IMR-90 (cell line): Measurements from ENCODE around the gene ZNF264. TPM values are rescaled to one million over a fixed set of nuclear protein-coding genes. Genes with fewer than 3 reads are reported as not detected.
A peak's percentile ranks its signal among the peaks of the same experiment; 100 is the strongest.

Experiments used
- ATAC-seq: fragments of 200-7000 bp; cut with Tn5 transposase; 2 replicates; pipeline ENCODE4 v1.9.1; 2020; ENCODE audit warnings: low read depth, mild to moderate bottlenecking, moderate library complexity
- BruUV-seq: library from RNA; stranded (reverse); fragments of 400-500 nt; replicated peaks from 2 replicates; lab custom pipeline; 2021; lab: Mats Ljungman, UMichigan
- CTCF ChIA-PET: fragments of 300-600 bp; formaldehyde crosslinking; extraction: SDS; loops from one replicate; lab custom pipeline; 2021; ENCODE audit warnings: antibody characterized with exemption; lab: Yijun Ruan, JAX
- POLR2A ChIA-PET: fragments of 300-600 bp; sonication (Branson Sonifier 250); formaldehyde crosslinking; loops from one replicate; lab custom pipeline; 2022; ENCODE audit warnings: antibody characterized with exemption; ENCODE audit not compliant: unreplicated experiment; lab: Charles Lee
- DNase-seq: peaks from one replicate; pipeline ENCODE4 v3.0.0; 2013
- H2AFZ ChIP-seq: replicated peaks from 2 replicates; pipeline ENCODE3; 2013; ENCODE audit warnings: low read length, mild to moderate bottlenecking; ENCODE audit not compliant: poor library complexity
- H2AK5ac ChIP-seq: 2 replicates; pipeline ENCODE4 v1.6.1; 2013; ENCODE audit warnings: low read depth, low read length, inconsistent platforms
- H2AK9ac ChIP-seq: replicated peaks from 2 replicates; pipeline ENCODE3; 2013; ENCODE audit warnings: mild to moderate bottlenecking, low read depth, low read length, moderate library complexity; ENCODE audit not compliant: poor library complexity
- H2BK120ac ChIP-seq: 2 replicates; pipeline ENCODE4 v1.6.1; 2013; ENCODE audit warnings: low read depth, low read length, inconsistent platforms
- H2BK15ac ChIP-seq: 3 replicates; pipeline ENCODE4 v1.6.1; 2013; ENCODE audit warnings: low read depth, low read length, inconsistent platforms
- H2BK20ac ChIP-seq: 2 replicates; pipeline ENCODE4 v1.6.1; 2013; ENCODE audit warnings: low read depth, mild to moderate bottlenecking, inconsistent platforms, low read length, moderate library complexity
- H2BK5ac ChIP-seq: 2 replicates; pipeline ENCODE4 v1.6.1; 2013; ENCODE audit warnings: mild to moderate bottlenecking, low read depth, low read length, inconsistent platforms; ENCODE audit not compliant: poor library complexity, severe bottlenecking
- H3K14ac ChIP-seq: replicated peaks from 2 replicates; pipeline ENCODE4 v1.6.1; 2013; ENCODE audit warnings: low read depth, low read length, inconsistent platforms
- H3K18ac ChIP-seq: 2 replicates; pipeline ENCODE4 v1.6.1; 2013; ENCODE audit warnings: low read depth, low read length, control low read depth
- H3K23ac ChIP-seq: 2 replicates; pipeline ENCODE4 v1.6.1; 2013; ENCODE audit warnings: low read depth, low read length, inconsistent platforms
- H3K27ac ChIP-seq: 2 replicates; pipeline ENCODE4 v1.5.1; 2013; ENCODE audit warnings: mild to moderate bottlenecking, control low read depth, low read length; ENCODE audit not compliant: insufficient read depth
- H3K27me3 ChIP-seq: 2 replicates; pipeline ENCODE4 v1.6.1; 2013; ENCODE audit warnings: low read length; ENCODE audit not compliant: control insufficient read depth, insufficient read depth
- H3K36me3 ChIP-seq: 2 replicates; pipeline ENCODE4 v1.6.1; 2013; ENCODE audit warnings: low read length, mixed read lengths; ENCODE audit not compliant: control insufficient read depth, insufficient read depth
- H3K4ac ChIP-seq: 2 replicates; pipeline ENCODE4 v1.6.1; 2013; ENCODE audit warnings: low read depth, low read length, inconsistent platforms
- H3K4me1 ChIP-seq: 2 replicates; pipeline ENCODE4 v1.6.1; 2013; ENCODE audit warnings: low read length, mixed read lengths; ENCODE audit not compliant: control insufficient read depth, insufficient read depth
- H3K4me2 ChIP-seq: 2 replicates; pipeline ENCODE4 v1.6.1; 2013; ENCODE audit warnings: low read depth, mild to moderate bottlenecking, control low read depth, low read length, moderate library complexity
- H3K4me3 ChIP-seq: 2 replicates; pipeline ENCODE4 v1.5.1; 2013; ENCODE audit warnings: low read depth, mild to moderate bottlenecking, control low read depth, low read length, moderate library complexity; ENCODE audit not compliant: insufficient read depth
- H3K56ac ChIP-seq: 2 replicates; pipeline ENCODE4 v1.6.1; 2013; ENCODE audit warnings: low read length, inconsistent platforms; ENCODE audit not compliant: insufficient read depth; ENCODE audit errors: extremely low read depth
- H3K79me1 ChIP-seq, 2 experiments: 2 replicates each; pipeline ENCODE4 v1.6.1; 2013; ENCODE audit warnings: low read length in 2 of 2, inconsistent platforms in 1 of 2, low read depth in 1 of 2
- H3K9ac ChIP-seq: 2 replicates; pipeline ENCODE4 v1.6.1; 2013; ENCODE audit warnings: low read depth, low read length, control low read depth
- H3K9me1 ChIP-seq: 2 replicates; pipeline ENCODE4 v1.6.1; 2013; ENCODE audit warnings: low read length, inconsistent platforms; ENCODE audit not compliant: insufficient read depth
- H3K9me3 ChIP-seq: 2 replicates; pipeline ENCODE4 v1.6.1; 2013; ENCODE audit warnings: low read length; ENCODE audit not compliant: control insufficient read depth, insufficient read depth
- H4K20me1 ChIP-seq: 2 replicates; pipeline ENCODE4 v1.6.1; 2013; ENCODE audit warnings: low read length, inconsistent platforms; ENCODE audit not compliant: insufficient read depth
- H4K5ac ChIP-seq: 2 replicates; pipeline ENCODE4 v1.6.1; 2013; ENCODE audit warnings: mild to moderate bottlenecking, low read depth, low read length, control low read depth
- H4K8ac ChIP-seq, 2 experiments: 2 replicates each; pipeline ENCODE4 v1.6.1; 2013; ENCODE audit warnings: low read depth in 2 of 2, low read length in 2 of 2, control low read depth in 1 of 2, inconsistent platforms in 1 of 2
- H4K91ac ChIP-seq: 2 replicates; pipeline ENCODE4 v1.6.1; 2013; ENCODE audit warnings: low read depth, low read length, inconsistent platforms; ENCODE audit not compliant: insufficient read depth
- FOS ChIP-seq: fragments of 150-350 bp; IDR thresholded peaks from 2 replicates; pipeline ENCODE4 v1.6.1; 2016; ENCODE audit warnings: low read depth, low read length
- NFE2L2 ChIP-seq: fragments of 150-350 bp; IDR thresholded peaks from 2 replicates; pipeline ENCODE4 v1.6.1; 2016; ENCODE audit warnings: low read depth, mild to moderate bottlenecking, low read length
- POLR2A ChIP-seq: IDR thresholded peaks from 2 replicates; pipeline ENCODE4 v1.6.1; 2012; ENCODE audit warnings: mild to moderate bottlenecking, low read depth, low read length
- RFX5 ChIP-seq: IDR thresholded peaks from 2 replicates; pipeline ENCODE4 v1.8.0; 2012; ENCODE audit warnings: low read depth, mild to moderate bottlenecking, low read length, moderate library complexity
- WGBS, 2 experiments: methylation state at CpG; one replicate each; pipeline versions ENCODE4 v1.1.5 to v1.1.7; 2013; ENCODE audit warnings: missing lambda C conversion rate in 2 of 2; ENCODE audit not compliant: insufficient read length in 1 of 2; ENCODE audit errors: extremely low coverage in 2 of 2; 5-methylcytosine and 5-hydroxymethylcytosine counted together
- dilution Hi-C: fragments of 300-500 bp; cut with HindIII; formaldehyde crosslinking; loops from one replicate; pipeline ENCODE4 v1.14.3; 2018; ENCODE audit warnings: low sequenced_read_pairs; ENCODE audit not compliant: unreplicated experiment
- in situ Hi-C: fragments of 300-500 bp; cut with MboI; formaldehyde crosslinking; loops from 3 replicates; pipeline ENCODE4 v1.14.3; 2019; ENCODE audit warnings: low sequenced_read_pairs, inconsistent platforms, mixed read lengths
- intact Hi-C: fragments of 100-400 bp; cut with micrococcal nuclease; formaldehyde crosslinking; loops from 2 replicates; pipeline ENCODE4 v1.10.0; 2022
- polyA plus RNA-seq, 3 experiments: library from polyadenylated mRNA; depleted of rRNA; stranded (reverse); fragments of >200 nt; gene quantifications; 2 replicates each; pipeline ENCODE4 v1.2.3, GENCODE V29; 2012; ENCODE audit warnings: low replicate concordance in 1 of 3
- total RNA-seq: library from RNA; depleted of rRNA; stranded (reverse); fragments of >200 nt; gene quantifications from 2 replicates; pipeline ENCODE4 v1.2.3, GENCODE V29; 2012

Gene ZNF264
- total and polyA plus RNA-seq, 2 of the 4 experiments (the other 2 are of a cell fraction) = 3.5 to 31.9 TPM

DNA sequence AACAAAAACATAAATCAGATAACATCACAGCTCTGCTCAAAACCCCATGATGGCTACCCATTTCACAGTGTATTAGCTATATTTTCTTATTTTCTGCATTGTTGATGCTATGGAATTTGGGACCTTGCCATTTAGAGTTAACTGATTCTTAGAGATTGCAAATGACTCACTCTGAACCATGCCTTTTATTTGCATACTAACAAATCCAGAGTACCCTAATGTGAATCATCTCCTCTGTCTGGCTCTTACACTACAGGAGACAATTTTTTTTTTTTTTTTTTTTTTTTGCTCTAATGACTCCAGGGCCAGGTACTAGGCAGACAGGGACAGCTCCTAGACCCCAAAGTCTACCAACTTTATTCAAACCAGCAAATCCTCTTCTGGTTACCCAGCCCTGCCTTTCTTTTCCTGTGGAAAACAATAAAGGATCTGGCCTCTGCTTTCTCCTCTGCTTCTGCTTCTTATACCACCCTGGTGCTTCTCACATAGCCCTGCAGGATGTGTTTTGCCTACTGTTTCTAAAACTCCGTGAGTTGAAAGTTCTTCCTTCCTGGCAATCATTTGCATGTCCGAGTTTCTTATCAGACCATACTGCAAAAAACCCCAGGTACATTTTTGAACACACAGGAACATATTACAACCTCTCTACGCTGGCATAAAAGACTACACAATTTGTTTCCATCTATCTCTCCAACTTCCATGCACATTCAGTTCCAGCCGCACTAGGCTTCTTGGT lies 78.4 kb downstream of the ZNF264 start:
- peak overlapping the region; percentile 42 for H3K4ac ChIP-seq
- peak overlapping the region; percentile 83 for H4K91ac ChIP-seq
- H2BK5ac ChIP-seq = peak overlapping the region; percentile 69
- H3K79me1 ChIP-seq = peaks cover 0 to 8% of the 10 kb centered on the region in 2 experiments; a peak in 1 of 4 replicates
- 100% methylated on average over 1 of the region's 4 CpGs; no CpG with 5 or more reads in 1 of the 2 experiments for WGBS, 2 experiments
- H2AK9ac ChIP-seq = no peak overlapping the region
- H3K36me3 ChIP-seq = no peaks in the 10 kb centered on the region; the same call in 1 of the 2 replicates
- no TSS peak for BruUV-seq
- DNase-seq = peak; percentile 96
- ChIA-PET POLR2A (interaction anchor here (1.0 kb wide), 1 partner anchor 10 kb away, joined by 8 read pairs; no protein-coding TSS in a partner anchor), CTCF (no interaction called here)
- no peak overlapping the region for H3K4me3 ChIP-seq
- H3K27ac ChIP-seq = peak overlapping the region; percentile 91
- peak; percentile 91 for ATAC-seq
- H3K23ac ChIP-seq = peak overlapping the region; percentile 14; the same call in 1 of the 2 replicates
- H2BK120ac ChIP-seq = peak overlapping the region; percentile 64
- H3K27me3 ChIP-seq = no peaks in the 10 kb centered on the region
- H3K9me3 ChIP-seq = no peaks in the 10 kb centered on the region
- H4K8ac ChIP-seq = peak overlapping the region in 1 of 2 experiments; percentile 44; a peak in 1 of 4 replicates
- no peak overlapping the region for H3K56ac ChIP-seq
- peaks cover 8% of the 10 kb centered on the region for H3K4me1 ChIP-seq
- in situ Hi-C loops (no loop called here), intact Hi-C loops (no loop called here), dilution Hi-C loops (no loop called here)
- H3K9me1 ChIP-seq = 0 out of 2 replicates have a peak, but pooled peaks cover 3% of the 10 kb centered on the region
- no peak overlapping the region for H3K18ac ChIP-seq
- peak overlapping the region; percentile 63; the same call in 2 of the 3 replicates for H2BK15ac ChIP-seq
- H2BK20ac ChIP-seq = peak overlapping the region; percentile 64
- no peak overlapping the region for H4K5ac ChIP-seq
- no peak overlapping the region; the same call in 1 of the 2 replicates for H3K14ac ChIP-seq
- peak overlapping the region; percentile 31; the same call in 1 of the 2 replicates for H3K9ac ChIP-seq
- no peaks in the 10 kb centered on the region for H4K20me1 ChIP-seq
- H2AFZ ChIP-seq = no peak overlapping the region
- peak overlapping the region; percentile 77 for H2AK5ac ChIP-seq
- H3K4me2 ChIP-seq = peak overlapping the region; percentile 31
- TF ChIP-seq FOS = peak; percentile 88
- no peak for TF ChIP-seq POLR2A
- no peak for TF ChIP-seq RFX5
- TF ChIP-seq NFE2L2 = no peak
